CD14-positive monocyte (primary cell): ENCODE measurements around the gene ATP13A3. TPM values are rescaled to one million over a fixed set of nuclear protein-coding genes. Genes with fewer than 3 reads are reported as not detected.
A peak's percentile ranks its signal among the peaks of the same experiment; 100 is the strongest.

Source experiments
- DNase-seq, 3 donors: peaks; one replicate each; pipeline ENCODE4 v3.0.0-alpha.2; 2011 to 2022
- H2AFZ ChIP-seq: 2 replicates; pipeline ENCODE4 v1.6.0; 2012; ENCODE audit warnings: mild to moderate bottlenecking, low read depth, low read length, inconsistent platforms; ENCODE audit not compliant: insufficient read depth, poor library complexity, severe bottlenecking
- H3K27ac ChIP-seq, 2 donors: 1 replicate in 1 of 2; 2 replicates in 1 of 2; pipeline ENCODE4 v1.5.1; 2012 to 2013; ENCODE audit warnings: low read length in 2 of 2, control low read depth in 1 of 2, inconsistent platforms in 1 of 2, low read depth in 1 of 2, mild to moderate bottlenecking in 1 of 2
- H3K27me3 ChIP-seq, 2 donors: one replicate each; pipeline versions ENCODE4 v1.6.0 to v1.6.1; 2011 to 2013; ENCODE audit warnings: low read length in 2 of 2; ENCODE audit not compliant: control insufficient read depth in 2 of 2, insufficient read depth in 2 of 2
- H3K36me3 ChIP-seq, 2 donors: replicated peaks in 1 of 2; 1 replicate in 1 of 2; 2 replicates in 1 of 2; pipeline versions ENCODE4 v1.5.1 to v1.6.1; 2012 to 2013; ENCODE audit warnings: low read length in 2 of 2, control low read depth in 1 of 2, inconsistent platforms in 1 of 2, mild to moderate bottlenecking in 1 of 2; ENCODE audit not compliant: insufficient read depth in 2 of 2, control insufficient read depth in 1 of 2
- H3K4me1 ChIP-seq, 2 donors: 1 replicate in 1 of 2; 2 replicates in 1 of 2; pipeline versions ENCODE4 v1.5.1 to v1.6.1; 2012 to 2013; ENCODE audit warnings: low read length in 2 of 2, control low read depth in 1 of 2, inconsistent platforms in 1 of 2, mild to moderate bottlenecking in 1 of 2, moderate library complexity in 1 of 2; ENCODE audit not compliant: insufficient read depth in 2 of 2, control insufficient read depth in 1 of 2
- H3K4me2 ChIP-seq: replicated peaks from 2 replicates; pipeline ENCODE3; 2012; ENCODE audit warnings: low read length, moderate library complexity, mild to moderate bottlenecking; ENCODE audit not compliant: poor library complexity, severe bottlenecking; ENCODE audit errors: extremely low read depth
- H3K4me3 ChIP-seq, 3 experiments: fragments of 200-600 bp in 1 of 3; sonication (generic) in 1 of 3; replicated peaks in 1 of 3; 1 replicate in 2 of 3; 2 replicates in 1 of 3; pipeline ENCODE4 v1.5.1; 2011 to 2013; ENCODE audit warnings: low read length in 3 of 3, mild to moderate bottlenecking in 3 of 3, control low read depth in 2 of 3, low read depth in 2 of 3, inconsistent platforms in 1 of 3, moderate library complexity in 1 of 3
- H3K79me2 ChIP-seq: 2 replicates; pipeline ENCODE4 v1.6.0; 2012; ENCODE audit warnings: mild to moderate bottlenecking, control low read depth, inconsistent platforms, low read length, moderate library complexity; ENCODE audit not compliant: insufficient read depth
- H3K9ac ChIP-seq: 2 replicates; pipeline ENCODE4 v1.6.0; 2017; ENCODE audit warnings: low read length, mild to moderate bottlenecking; ENCODE audit not compliant: insufficient read depth, poor library complexity, severe bottlenecking
- H3K9me3 ChIP-seq, 2 donors: replicated peaks in 1 of 2; 1 replicate in 1 of 2; 2 replicates in 1 of 2; pipeline versions ENCODE4 v1.5.1 to v1.6.1; 2012 to 2013; ENCODE audit warnings: low read length in 2 of 2, control low read depth in 1 of 2; ENCODE audit not compliant: control insufficient read depth in 1 of 2, insufficient read depth in 1 of 2
- H4K20me1 ChIP-seq: 2 replicates; pipeline ENCODE4 v1.6.0; 2012; ENCODE audit warnings: mild to moderate bottlenecking, low read length, control low read depth, moderate library complexity; ENCODE audit not compliant: insufficient read depth
- H3K27ac Mint-ChIP-seq, 7 donors: one replicate each; pipeline ENCODE4 v1.8.0; 2020; ENCODE audit warnings: mild to moderate bottlenecking in 7 of 7, mixed read lengths in 7 of 7, moderate library complexity in 6 of 7, inconsistent platforms in 2 of 7
- H3K27me3 Mint-ChIP-seq, 3 donors: one replicate each; pipeline ENCODE4 v1.8.0; 2021 to 2022; ENCODE audit warnings: low read depth in 3 of 3, mild to moderate bottlenecking in 3 of 3, mixed read lengths in 3 of 3, moderate library complexity in 3 of 3, inconsistent platforms in 1 of 3
- H3K36me3 Mint-ChIP-seq, 2 donors: one replicate each; pipeline ENCODE4 v1.8.0; 2020; ENCODE audit warnings: mixed read lengths in 2 of 2, inconsistent platforms in 1 of 2, mild to moderate bottlenecking in 1 of 2
- H3K4me1 Mint-ChIP-seq: one replicate; pipeline ENCODE4 v1.8.0; 2020; ENCODE audit warnings: mild to moderate bottlenecking, mixed read lengths
- H3K4me3 Mint-ChIP-seq, 2 donors: one replicate each; pipeline ENCODE4 v1.8.0; 2020; ENCODE audit warnings: mild to moderate bottlenecking in 2 of 2, mixed read lengths in 2 of 2, moderate library complexity in 1 of 2
- H3K9me3 Mint-ChIP-seq, 7 donors: one replicate each; pipeline ENCODE4 v1.8.0; 2020 to 2022; ENCODE audit warnings: mixed read lengths in 7 of 7, mild to moderate bottlenecking in 6 of 7, moderate library complexity in 6 of 7, inconsistent platforms in 2 of 7
- WGBS: methylation state at CpG from one replicate; pipeline ENCODE4 v1.1.5; 2013; ENCODE audit warnings: missing lambda C conversion rate; ENCODE audit not compliant: insufficient coverage; 5-methylcytosine and 5-hydroxymethylcytosine counted together
- intact Hi-C, 2 donors: fragments of 100-400 bp; cut with micrococcal nuclease; formaldehyde crosslinking; loops; one replicate each; pipeline versions ENCODE4 v1.15.0 to v1.15.1; 2023
- polyA plus RNA-seq, 3 donors: library from polyadenylated mRNA; depleted of rRNA in 1 of 3; unstranded in 2 of 3; stranded (reverse) in 1 of 3; fragments of 300-500 nt in 2 of 3; fragments of >200 nt in 1 of 3; fragmentation: Illumina TruSeq in 2 of 3; gene quantifications; 1 replicate in 2 of 3; 2 replicates in 1 of 3; pipeline ENCODE4 v1.2.3, GENCODE V29; 2012 to 2021
- TF ChIP-seq, protein P1 (sequence below): fragments of 200-600 bp; IDR thresholded peaks from one replicate; pipeline ENCODE4 v1.8.0; 2022; ENCODE audit warnings: antibody characterized with exemption, mild to moderate bottlenecking

ATP13A3 gene
- polyA plus RNA-seq, 3 donors: 4.7 to 19.5 (median 5.2) TPM

DNA sequence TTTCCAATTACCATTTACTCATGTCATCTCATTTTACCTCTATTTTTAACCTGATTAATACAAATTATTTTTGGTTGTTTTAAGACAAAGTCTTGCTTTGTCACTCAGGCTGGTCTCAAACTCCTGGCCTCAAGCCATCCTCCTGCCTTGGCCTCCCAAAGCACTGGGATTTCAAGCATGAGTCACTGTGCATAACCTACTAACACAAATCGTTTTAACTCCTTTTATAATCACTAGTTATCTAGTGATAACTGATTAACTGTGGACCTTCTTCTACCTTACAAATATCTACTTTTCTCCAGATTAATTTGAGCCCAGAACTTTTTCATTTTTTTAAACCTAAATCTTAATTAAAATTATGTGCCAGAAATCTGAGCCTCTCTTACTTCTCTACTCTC lies 4.6 kb downstream of the ATP13A3 start:
- Mint-ChIP-seq H3K27me3 (no peaks in the 10 kb centered on the region), H3K9me3 (no peaks in the 10 kb centered on the region), H3K4me3 (peak overlapping the region in 1 of 2 donors; percentile 7), H3K4me1 (peaks cover 41% of the 10 kb centered on the region), H3K36me3 (peaks cover 27 to 31% of the 10 kb centered on the region in 2 donors), H3K27ac (peak overlapping the region in 6 of 7 donors; percentile 19 to 73 (median 26))
- no CpG with 5 or more reads among the region's 1 CpG for WGBS
- Histone ChIP-seq H3K27me3 (no peaks in the 10 kb centered on the region), H4K20me1 (peaks cover 33% of the 10 kb centered on the region), H3K9ac (no peak overlapping the region), H3K4me3 (no peak overlapping the region), H3K36me3 (peaks cover 7 to 16% of the 10 kb centered on the region in 2 donors), H3K4me2 (no peak overlapping the region), H3K27ac (no peak overlapping the region), H3K9me3 (no peaks in the 10 kb centered on the region), H2AFZ (no peak overlapping the region), H3K4me1 (peaks cover 26 to 41% of the 10 kb centered on the region in 2 donors), H3K79me2 (peaks cover 92% of the 10 kb centered on the region)
- no peak for DNase-seq
- intact Hi-C loops: no loop called here
- TF ChIP-seq, protein P1, sequence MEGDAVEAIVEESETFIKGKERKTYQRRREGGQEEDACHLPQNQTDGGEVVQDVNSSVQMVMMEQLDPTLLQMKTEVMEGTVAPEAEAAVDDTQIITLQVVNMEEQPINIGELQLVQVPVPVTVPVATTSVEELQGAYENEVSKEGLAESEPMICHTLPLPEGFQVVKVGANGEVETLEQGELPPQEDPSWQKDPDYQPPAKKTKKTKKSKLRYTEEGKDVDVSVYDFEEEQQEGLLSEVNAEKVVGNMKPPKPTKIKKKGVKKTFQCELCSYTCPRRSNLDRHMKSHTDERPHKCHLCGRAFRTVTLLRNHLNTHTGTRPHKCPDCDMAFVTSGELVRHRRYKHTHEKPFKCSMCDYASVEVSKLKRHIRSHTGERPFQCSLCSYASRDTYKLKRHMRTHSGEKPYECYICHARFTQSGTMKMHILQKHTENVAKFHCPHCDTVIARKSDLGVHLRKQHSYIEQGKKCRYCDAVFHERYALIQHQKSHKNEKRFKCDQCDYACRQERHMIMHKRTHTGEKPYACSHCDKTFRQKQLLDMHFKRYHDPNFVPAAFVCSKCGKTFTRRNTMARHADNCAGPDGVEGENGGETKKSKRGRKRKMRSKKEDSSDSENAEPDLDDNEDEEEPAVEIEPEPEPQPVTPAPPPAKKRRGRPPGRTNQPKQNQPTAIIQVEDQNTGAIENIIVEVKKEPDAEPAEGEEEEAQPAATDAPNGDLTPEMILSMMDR: no peak

DNA sequence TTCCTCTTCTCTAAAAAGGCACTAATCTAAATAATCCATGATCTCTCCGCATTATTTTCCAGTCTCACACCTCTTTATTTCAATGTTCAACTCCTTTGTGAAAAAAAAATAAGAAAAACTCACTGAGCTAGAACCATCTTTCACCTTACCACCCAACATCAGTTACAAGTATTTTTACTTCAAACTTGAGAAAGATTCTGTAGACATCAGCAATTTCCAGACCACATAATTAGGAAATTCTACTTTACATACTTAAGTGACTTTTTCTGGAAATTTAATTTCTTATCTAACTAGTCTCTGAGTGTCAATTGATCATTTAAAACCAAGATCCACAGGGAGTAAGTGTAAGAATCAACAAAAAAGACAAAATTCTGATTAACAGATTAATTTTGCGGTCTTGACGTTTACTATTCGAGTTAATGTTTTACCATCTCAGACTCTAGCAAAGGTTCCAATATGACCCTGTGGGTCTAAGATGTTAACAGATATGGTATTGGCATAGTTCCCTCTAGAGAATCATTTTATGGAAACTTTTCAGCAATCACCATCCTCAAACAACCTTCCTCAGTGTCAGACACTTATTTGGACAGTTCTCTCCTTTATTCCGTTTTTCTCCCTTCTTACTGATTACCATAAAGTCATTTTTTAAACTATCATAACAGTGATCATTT lies 5.1 kb downstream of the ATP13A3 start:
- peaks cover 24 to 43% of the 10 kb centered on the region in 2 donors for H3K4me1 ChIP-seq
- peak in 1 of 3 donors; percentile 21 for DNase-seq
- TF ChIP-seq, protein P1: no peak
- H3K4me3 ChIP-seq: peak overlapping the region in 1 of 3 experiments; percentile 39
- peak overlapping the region; percentile 30 for H3K4me2 ChIP-seq
- 94% methylated on average over 2 of the region's 5 CpGs for WGBS
- H3K36me3 Mint-ChIP-seq: peaks cover 27 to 31% of the 10 kb centered on the region in 2 donors
- peaks cover 7 to 16% of the 10 kb centered on the region in 2 donors for H3K36me3 ChIP-seq
- H3K9ac ChIP-seq: no peak overlapping the region
- H3K9me3 ChIP-seq: no peaks in the 10 kb centered on the region
- H2AFZ ChIP-seq: no peak overlapping the region
- peak overlapping the region; percentile 20 to 92 (median 83) for H3K27ac Mint-ChIP-seq
- H3K27me3 Mint-ChIP-seq: no peaks in the 10 kb centered on the region
- peaks cover 39% of the 10 kb centered on the region for H3K4me1 Mint-ChIP-seq
- H3K9me3 Mint-ChIP-seq: no peaks in the 10 kb centered on the region
- intact Hi-C loops: no loop called here
- peaks cover 38% of the 10 kb centered on the region for H4K20me1 ChIP-seq
- no peak overlapping the region for H3K4me3 Mint-ChIP-seq
- H3K27ac ChIP-seq: peak overlapping the region in 1 of 2 donors; percentile 61
- peaks cover 98% of the 10 kb centered on the region for H3K79me2 ChIP-seq
- H3K27me3 ChIP-seq: no peaks in the 10 kb centered on the region
